OCI-LY7 (cell line): ENCODE results near the gene UBXN6.

Experiments used
- CTCF ChIP-seq: fragments of 200-600 bp; sonication (generic); conservative IDR thresholded peaks from 2 replicates; pipeline ENCODE4 v1.5.1; 2014; ENCODE audit warnings: mild to moderate bottlenecking, antibody characterized with exemption, low read length, moderate library complexity, mixed read lengths
- EZH2phosphoT487 ChIP-seq: fragments of 200-600 bp; sonication (generic); IDR thresholded peaks from 2 replicates; pipeline ENCODE4 v1.6.1; 2018; ENCODE audit warnings: low read depth, borderline replicate concordance, mild to moderate bottlenecking, mixed run types, antibody characterized with exemption, low read length, moderate library complexity, mixed read lengths

GRCh38 chr19:4474514-4475022, 17.0 kb upstream of the UBXN6 start:
- TF ChIP-seq CTCF (no peak), EZH2phosphoT487 (no peak)
